ENCODE data around the gene CAMSAP2.

CAMSAP2 gene

DNA sequence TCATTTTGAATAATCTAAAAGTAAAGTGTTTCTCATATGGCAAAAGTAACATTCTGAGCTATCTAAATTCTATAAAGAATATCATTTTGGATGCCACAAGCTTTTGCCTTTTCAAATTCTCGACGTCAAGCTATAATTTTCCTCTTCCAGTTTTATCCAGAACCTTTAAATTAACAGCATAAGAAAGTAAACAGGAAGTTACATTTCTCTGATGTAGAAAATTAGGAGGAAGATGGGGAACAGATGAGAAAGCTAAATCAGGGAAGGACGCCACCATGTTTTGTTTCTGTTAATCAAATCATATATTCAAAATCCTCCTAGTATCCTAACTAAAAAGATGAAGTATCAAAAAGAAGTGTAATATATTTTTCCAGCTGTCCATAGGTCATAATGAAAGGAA, 8.8 kb upstream of the CAMSAP2 start:
- Histone ChIP-seq H3K4me1 (ENCODE audit: insufficient read depth, low read length, severe bottlenecking) (no peaks in the 10 kb centered on the region), H3K79me2 (ENCODE audit: insufficient read depth, low read length) (no peaks in the 10 kb centered on the region), H3K27me3 (ENCODE audit: insufficient read depth, low read length) (no peaks in the 10 kb centered on the region), H4K20me1 (ENCODE audit: insufficient read depth, low read length) (no peaks in the 10 kb centered on the region), H3K9ac (ENCODE audit: low read length) (no peak overlapping the region), H3K4me2 (ENCODE audit: low read length) (no peak overlapping the region), H3K9me2 (ENCODE audit: low read depth, low read length) (no peaks in the 10 kb centered on the region), H3F3A (ENCODE audit: insufficient read depth, low read length) (no peaks in the 10 kb centered on the region), H3K9me3 (ENCODE audit: low read length) (no peaks in the 10 kb centered on the region), H3K4me3 (ENCODE audit: low read depth, low read length, poor library complexity, severe bottlenecking) (no peak overlapping the region), H2AFZ (ENCODE audit: low read length) (no peak overlapping the region), H3K27ac (ENCODE audit: low read depth, low read length, poor library complexity, severe bottlenecking) (no peak overlapping the region), H3K36me3 (ENCODE audit: insufficient read depth, low read length) (no peaks in the 10 kb centered on the region)
- TF ChIP-seq EZH2 (IDR thresholded peaks at IDR 0.05; ENCODE audit: borderline replicate concordance, low read length) (no peak), CTCF (IDR thresholded peaks at IDR 0.05; ENCODE audit: low read length) (no peak)

DNA sequence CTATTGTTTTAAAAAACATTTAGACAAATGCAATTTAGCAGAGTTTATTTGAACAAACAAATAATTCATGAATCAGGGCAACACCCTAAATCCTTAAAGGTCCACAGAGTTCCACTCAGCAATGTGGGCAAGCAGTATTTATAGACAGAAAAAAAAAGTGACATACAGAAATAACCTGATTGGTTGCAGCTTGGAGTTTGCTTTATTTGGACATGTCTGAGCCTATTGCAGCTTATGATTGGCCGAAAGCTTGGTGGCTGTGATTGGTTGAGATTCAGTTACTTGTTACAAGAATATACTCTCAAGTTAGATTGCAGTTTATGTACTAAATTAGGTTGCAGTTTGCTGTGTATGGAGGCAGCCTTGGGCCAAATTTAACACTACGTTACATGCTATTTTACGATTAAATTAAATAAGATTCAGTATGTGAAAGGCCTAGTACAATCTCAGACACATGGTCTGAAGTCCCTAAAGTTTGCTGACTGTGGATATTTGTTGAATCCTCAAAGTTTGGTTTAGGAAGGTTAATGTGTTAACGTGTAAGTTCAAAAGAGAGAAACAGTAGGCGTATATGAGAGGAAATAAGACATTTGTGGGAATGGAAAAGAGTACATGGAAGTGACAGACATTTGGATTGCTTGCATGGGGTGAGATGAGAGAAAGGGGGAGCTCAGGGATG, 6.9 kb upstream of the CAMSAP2 start:
- Histone ChIP-seq H3F3A (ENCODE audit: insufficient read depth, low read length) (no peaks in the 10 kb centered on the region), H3K9me2 (ENCODE audit: low read depth, low read length) (no peaks in the 10 kb centered on the region), H4K20me1 (ENCODE audit: insufficient read depth, low read length) (no peaks in the 10 kb centered on the region), H3K4me3 (ENCODE audit: low read depth, low read length, poor library complexity, severe bottlenecking) (no peak overlapping the region), H3K79me2 (ENCODE audit: insufficient read depth, low read length) (no peaks in the 10 kb centered on the region), H3K36me3 (ENCODE audit: insufficient read depth, low read length) (no peaks in the 10 kb centered on the region), H2AFZ (ENCODE audit: low read length) (no peak overlapping the region), H3K9me3 (ENCODE audit: low read length) (no peaks in the 10 kb centered on the region), H3K9ac (ENCODE audit: low read length) (no peak overlapping the region), H3K4me1 (ENCODE audit: insufficient read depth, low read length, severe bottlenecking) (no peaks in the 10 kb centered on the region), H3K27ac (ENCODE audit: low read depth, low read length, poor library complexity, severe bottlenecking) (no peak overlapping the region), H3K4me2 (ENCODE audit: low read length) (no peak overlapping the region), H3K27me3 (ENCODE audit: insufficient read depth, low read length) (no peaks in the 10 kb centered on the region)
- no peak for TF ChIP-seq EZH2 (IDR thresholded peaks at IDR 0.05; ENCODE audit: borderline replicate concordance, low read length)
- no peak for TF ChIP-seq CTCF (IDR thresholded peaks at IDR 0.05; ENCODE audit: low read length)

GRCh38 chr1:200732438-200732837, 6.3 kb upstream of the CAMSAP2 start:
- no peak overlapping the region for H3K4me2 ChIP-seq (ENCODE audit: low read length)
- no peak overlapping the region for H3K4me3 ChIP-seq (ENCODE audit: low read depth, low read length, poor library complexity, severe bottlenecking)
- no peaks in the 10 kb centered on the region for H3F3A ChIP-seq (ENCODE audit: insufficient read depth, low read length)
- no peak for TF ChIP-seq CTCF (IDR thresholded peaks at IDR 0.05; ENCODE audit: low read length)
- H3K27ac ChIP-seq (ENCODE audit: low read depth, low read length, poor library complexity, severe bottlenecking): no peak overlapping the region
- H3K9me3 ChIP-seq (ENCODE audit: low read length): no peaks in the 10 kb centered on the region
- no peak overlapping the region for H2AFZ ChIP-seq (ENCODE audit: low read length)
- no peaks in the 10 kb centered on the region for H3K4me1 ChIP-seq (ENCODE audit: insufficient read depth, low read length, severe bottlenecking)
- no peaks in the 10 kb centered on the region for H4K20me1 ChIP-seq (ENCODE audit: insufficient read depth, low read length)
- no peaks in the 10 kb centered on the region for H3K36me3 ChIP-seq (ENCODE audit: insufficient read depth, low read length)
- no peaks in the 10 kb centered on the region for H3K9me2 ChIP-seq (ENCODE audit: low read depth, low read length)
- H3K9ac ChIP-seq (ENCODE audit: low read length): no peak overlapping the region
- H3K27me3 ChIP-seq (ENCODE audit: insufficient read depth, low read length): no peaks in the 10 kb centered on the region
- H3K79me2 ChIP-seq (ENCODE audit: insufficient read depth, low read length): no peaks in the 10 kb centered on the region
